Karpas-422 (cell line): ENCODE measurements around the gene TASP1. TPM values are rescaled to one million over a fixed set of nuclear protein-coding genes. Genes with fewer than 3 reads are reported as not detected.
"Not testable (repeated sequence)": the region's sequence is repeated elsewhere in the genome, so short reads cannot be mapped to it uniquely, and the experiment has no call there.

Experiments used
- DNase-seq: peaks from one replicate; pipeline ENCODE4 v3.0.0-alpha.2; 2015
- H2AFZ ChIP-seq: fragments of 200-600 bp; sonication (generic); 2 replicates; pipeline ENCODE4 v1.6.1; 2014; ENCODE audit warnings: antibody characterized with exemption, low read length, mixed read lengths
- H3K27ac ChIP-seq: fragments of 200-600 bp; sonication (generic); 2 replicates; pipeline ENCODE4 v1.5.1; 2014; ENCODE audit warnings: mild to moderate bottlenecking, low read length, moderate library complexity
- H3K27me3 ChIP-seq: fragments of 200-600 bp; sonication (generic); 2 replicates; pipeline ENCODE4 v1.6.1; 2014; ENCODE audit warnings: low read length, mixed read lengths
- H3K36me3 ChIP-seq: fragments of 200-600 bp; sonication (generic); 2 replicates; pipeline ENCODE4 v1.6.1; 2014; ENCODE audit warnings: low read length, mixed read lengths; ENCODE audit not compliant: insufficient read depth
- H3K4me1 ChIP-seq: fragments of 200-600 bp; sonication (generic); 2 replicates; pipeline ENCODE4 v1.6.1; 2014; ENCODE audit warnings: mild to moderate bottlenecking, low read length, mixed read lengths
- H3K4me2 ChIP-seq: fragments of 200-600 bp; sonication (generic); 2 replicates; pipeline ENCODE4 v1.6.1; 2014; ENCODE audit warnings: low read length, low read depth, mild to moderate bottlenecking; ENCODE audit not compliant: poor library complexity, severe bottlenecking
- H3K4me3 ChIP-seq: fragments of 200-600 bp; sonication (generic); 2 replicates; pipeline ENCODE4 v1.5.1; 2014; ENCODE audit warnings: mild to moderate bottlenecking, antibody characterized with exemption, low read length, mixed read lengths
- H3K79me2 ChIP-seq: fragments of 200-600 bp; sonication (generic); 2 replicates; pipeline ENCODE4 v1.6.1; 2014; ENCODE audit warnings: mild to moderate bottlenecking, low read length, mixed read lengths
- H3K9ac ChIP-seq: fragments of 200-600 bp; sonication (generic); 2 replicates; pipeline ENCODE4 v1.6.0; 2014; ENCODE audit warnings: low read length
- H3K9me2 ChIP-seq: fragments of 200-600 bp; sonication (generic), shearing (Covaris generic); replicated peaks from 2 replicates; pipeline ENCODE4 v1.6.0; 2014; ENCODE audit warnings: mild to moderate bottlenecking, low read length, moderate library complexity; ENCODE audit not compliant: insufficient read depth
- H3K9me3 ChIP-seq: fragments of 300-700, 200-600 bp; sonication (generic); 2 replicates; pipeline ENCODE4 v1.6.1; 2014; ENCODE audit warnings: low read length, mixed read lengths
- H4K20me1 ChIP-seq: fragments of 200-600 bp; sonication (generic); 2 replicates; pipeline ENCODE4 v1.6.1; 2014; ENCODE audit warnings: mild to moderate bottlenecking, antibody characterized with exemption, low read length, low read depth; ENCODE audit not compliant: insufficient read depth
- total RNA-seq: library from RNA; depleted of rRNA; stranded (reverse); fragments of >200 nt; shearing (Covaris generic); gene quantifications from 2 replicates; pipeline ENCODE4 v1.2.3, GENCODE V29; 2014; ENCODE audit warnings: low replicate concordance

Gene TASP1
- total RNA-seq, 1 experiment from 2014 or later, result 13.6 TPM

DNA sequence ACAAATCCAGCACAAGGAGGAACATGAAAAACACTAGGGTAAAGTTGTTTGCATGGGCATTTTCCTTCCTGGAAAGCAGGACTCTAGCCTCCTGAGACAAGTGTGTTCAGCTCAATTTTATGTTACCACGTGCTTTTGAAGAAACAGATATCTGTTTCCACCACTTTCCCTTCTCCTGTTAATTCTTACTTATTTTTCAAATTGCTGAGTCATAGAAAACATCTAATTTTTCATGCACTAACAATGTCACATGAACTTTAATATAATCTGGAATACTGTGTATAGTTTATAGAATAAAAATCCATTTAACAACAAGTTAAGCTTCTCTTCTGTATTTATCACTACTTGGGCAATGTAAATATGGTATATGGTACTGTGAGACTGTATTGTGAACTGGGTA is 243.5 kb downstream of the TASP1 start:
- H4K20me1 ChIP-seq, result no peaks in the 10 kb centered on the region

DNA sequence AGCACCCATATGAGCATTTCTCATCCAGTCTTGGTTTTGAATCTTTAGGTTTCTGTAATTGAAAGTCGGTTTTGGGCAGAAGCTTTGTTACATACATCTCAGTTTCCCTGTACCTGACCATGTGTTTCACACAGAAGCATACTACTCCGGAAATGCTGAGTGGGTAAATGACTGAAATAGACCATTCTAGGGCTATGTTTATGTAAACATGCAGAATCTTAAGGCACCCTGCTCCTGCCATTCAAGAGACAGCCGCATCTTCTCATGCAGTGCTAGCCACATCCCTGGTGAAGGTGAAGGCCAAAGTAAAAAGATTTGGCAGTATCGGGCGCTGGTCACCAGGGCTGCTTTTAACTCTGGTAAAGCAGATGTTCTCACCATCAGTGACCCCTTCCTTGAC is 246.3 kb downstream of the TASP1 start:
- no peaks in the 10 kb centered on the region for H4K20me1 ChIP-seq
- no peak for DNase-seq
- H3K4me3 ChIP-seq, result no peak overlapping the region
- no peak overlapping the region for H3K4me2 ChIP-seq
- no peaks in the 10 kb centered on the region for H3K27me3 ChIP-seq
- H3K36me3 ChIP-seq, result no peaks in the 10 kb centered on the region
- H3K9me3 ChIP-seq, result no peaks in the 10 kb centered on the region
- no peaks in the 10 kb centered on the region; the same call in 1 of the 2 replicates for H3K9me2 ChIP-seq
- no peak overlapping the region for H3K9ac ChIP-seq
- no peak overlapping the region for H3K27ac ChIP-seq
- peaks cover 3% of the 10 kb centered on the region for H3K4me1 ChIP-seq
- H3K79me2 ChIP-seq, result no peaks in the 10 kb centered on the region
- H2AFZ ChIP-seq, result no peak overlapping the region

More for the DNA sequence above, 243.5 kb downstream of the TASP1 start:
- Histone ChIP-seq H3K9me3 (no peaks in the 10 kb centered on the region), H3K9me2 (no peaks in the 10 kb centered on the region; the same call in 1 of the 2 replicates), H3K9ac (no peak overlapping the region), H3K79me2 (no peaks in the 10 kb centered on the region), H3K4me3 (no peak overlapping the region), H3K4me1 (peaks cover 7% of the 10 kb centered on the region), H3K27ac (no peak overlapping the region), H3K27me3 (no peaks in the 10 kb centered on the region), H2AFZ (no peak overlapping the region), H3K36me3 (no peaks in the 10 kb centered on the region), H3K4me2 (no peak overlapping the region)
- peak; percentile 20 for DNase-seq

DNA sequence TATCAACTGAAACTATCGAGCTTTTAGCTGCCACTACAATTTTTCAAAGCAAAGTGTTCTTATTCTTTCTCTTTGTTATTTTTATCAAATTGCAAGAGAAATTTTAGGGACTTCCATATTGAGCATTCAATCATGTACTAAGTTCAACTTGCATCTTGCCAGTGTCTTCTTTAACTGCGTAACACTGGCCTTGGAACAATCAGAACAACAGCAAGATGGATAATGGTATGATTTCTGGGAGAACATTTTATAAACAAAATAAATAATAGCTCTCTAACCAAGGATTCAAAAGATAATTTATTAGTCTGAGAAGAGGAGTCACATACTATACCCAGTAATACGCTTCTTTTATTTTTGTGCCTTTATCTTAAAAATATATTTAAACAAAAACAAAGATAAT is 249.6 kb downstream of the TASP1 start:
- Histone ChIP-seq H3K36me3 (no peaks in the 10 kb centered on the region), H4K20me1 (no peaks in the 10 kb centered on the region), H3K9me2 (no peaks in the 10 kb centered on the region; the same call in 1 of the 2 replicates), H3K79me2 (no peaks in the 10 kb centered on the region), H3K4me2 (no peak overlapping the region), H3K27me3 (no peaks in the 10 kb centered on the region), H3K4me1 (no peaks in the 10 kb centered on the region), H3K27ac (no peak overlapping the region), H3K9me3 (no peaks in the 10 kb centered on the region), H3K4me3 (no peak overlapping the region), H3K9ac (no peak overlapping the region), H2AFZ (no peak overlapping the region)
- DNase-seq, result no peak

DNA sequence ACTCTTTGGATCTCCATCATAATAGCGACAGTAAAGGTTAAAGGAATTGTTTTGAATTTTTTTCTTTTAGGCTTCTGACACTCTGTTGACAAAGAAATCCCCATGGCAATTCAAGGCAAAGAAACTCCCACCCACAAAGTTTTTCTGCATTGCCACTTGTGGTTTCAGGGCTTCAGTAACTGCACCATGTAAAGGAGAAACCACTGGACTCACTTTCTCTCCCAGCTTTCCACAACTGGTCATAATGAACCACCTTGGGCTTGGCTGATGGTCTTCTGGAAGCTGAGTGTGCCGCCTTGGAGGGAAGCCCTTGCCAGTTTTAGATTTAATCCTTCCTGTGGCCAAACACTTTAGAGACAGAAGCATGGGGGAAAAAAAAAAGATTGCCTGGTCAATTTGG is 254.6 kb downstream of the TASP1 start:
- Histone ChIP-seq H3K9me2 (no peaks in the 10 kb centered on the region), H3K79me2 (no peaks in the 10 kb centered on the region), H3K4me1 (no peaks in the 10 kb centered on the region), H3K9me3 (no peaks in the 10 kb centered on the region), H3K4me2 (no peak overlapping the region), H3K4me3 (no peak overlapping the region), H3K36me3 (no peaks in the 10 kb centered on the region), H3K9ac (no peak overlapping the region), H3K27me3 (no peaks in the 10 kb centered on the region), H3K27ac (no peak overlapping the region), H2AFZ (no peak overlapping the region), H4K20me1 (no peaks in the 10 kb centered on the region)
- no peak for DNase-seq

DNA sequence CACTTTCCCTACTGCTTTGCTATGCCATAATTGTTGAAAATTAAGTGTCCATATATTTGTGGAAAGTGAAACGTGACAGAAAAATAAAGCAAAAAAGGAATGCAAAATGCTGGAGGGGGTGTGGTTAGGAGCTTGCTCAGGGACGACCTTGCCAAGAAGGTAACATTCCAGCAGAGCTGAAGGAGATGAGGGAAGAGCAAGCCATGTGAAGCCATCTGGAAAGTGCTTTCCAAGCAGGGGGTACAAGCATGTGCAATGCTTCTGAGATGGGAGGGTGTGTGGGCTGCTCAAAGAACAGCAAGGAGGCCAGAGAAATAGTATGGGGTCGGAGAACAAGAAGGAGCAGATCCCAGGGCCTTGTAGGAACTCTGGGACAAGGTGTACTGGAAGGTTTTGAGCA is 255.9 kb downstream of the TASP1 start:
- Histone ChIP-seq H3K4me2 (no peak overlapping the region), H2AFZ (no peak overlapping the region), H3K79me2 (no peaks in the 10 kb centered on the region), H3K9me3 (no peaks in the 10 kb centered on the region), H3K9ac (no peak overlapping the region), H3K4me3 (no peak overlapping the region), H3K27ac (no peak overlapping the region), H3K27me3 (no peaks in the 10 kb centered on the region), H3K4me1 (no peaks in the 10 kb centered on the region), H3K9me2 (no peaks in the 10 kb centered on the region), H4K20me1 (no peaks in the 10 kb centered on the region), H3K36me3 (no peaks in the 10 kb centered on the region)
- DNase-seq, result no peak

DNA sequence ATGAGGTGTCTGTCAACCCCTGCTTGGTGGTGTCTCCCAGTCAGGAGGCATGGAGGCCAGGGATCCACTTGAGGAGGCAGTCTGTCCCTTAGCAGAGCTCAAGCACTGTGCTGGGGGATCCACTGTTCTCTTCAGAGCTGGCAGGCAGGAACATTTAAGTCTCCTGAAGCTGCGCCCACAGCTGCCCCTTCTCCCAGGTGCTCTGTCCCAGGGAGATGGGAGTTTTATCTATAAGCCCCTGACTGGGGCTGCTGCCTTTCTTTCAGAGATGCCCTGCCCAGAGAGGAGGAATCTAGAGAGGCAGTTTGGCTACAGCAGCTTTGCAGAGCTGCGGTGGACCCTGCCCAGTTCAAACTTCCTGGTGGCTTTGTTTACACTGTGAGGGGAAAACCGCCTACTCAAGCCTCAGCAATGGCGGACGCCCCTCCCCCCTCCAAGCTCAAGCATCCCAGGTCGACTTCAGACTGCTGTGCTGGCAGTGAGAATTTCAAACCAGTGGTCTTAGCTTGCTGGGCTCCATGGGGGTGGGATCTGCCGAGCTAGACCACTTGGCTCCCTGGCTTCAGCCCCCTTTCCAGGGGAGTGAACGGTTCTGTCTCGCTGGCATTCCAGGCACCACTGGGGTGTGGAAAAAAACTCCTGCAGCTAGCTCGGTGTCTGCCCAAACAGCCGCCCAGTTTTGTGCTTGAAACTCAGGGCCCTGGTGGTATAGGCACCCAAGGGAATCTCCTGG is 258.1 kb downstream of the TASP1 start:
- not testable (repeated sequence) for DNase-seq, H3K9me3 ChIP-seq, H3K36me3 ChIP-seq, H2AFZ ChIP-seq, H3K9me2 ChIP-seq, H3K4me1 ChIP-seq, H3K9ac ChIP-seq, H4K20me1 ChIP-seq, H3K4me3 ChIP-seq, H3K79me2 ChIP-seq, H3K4me2 ChIP-seq, H3K27ac ChIP-seq, H3K27me3 ChIP-seq

DNA sequence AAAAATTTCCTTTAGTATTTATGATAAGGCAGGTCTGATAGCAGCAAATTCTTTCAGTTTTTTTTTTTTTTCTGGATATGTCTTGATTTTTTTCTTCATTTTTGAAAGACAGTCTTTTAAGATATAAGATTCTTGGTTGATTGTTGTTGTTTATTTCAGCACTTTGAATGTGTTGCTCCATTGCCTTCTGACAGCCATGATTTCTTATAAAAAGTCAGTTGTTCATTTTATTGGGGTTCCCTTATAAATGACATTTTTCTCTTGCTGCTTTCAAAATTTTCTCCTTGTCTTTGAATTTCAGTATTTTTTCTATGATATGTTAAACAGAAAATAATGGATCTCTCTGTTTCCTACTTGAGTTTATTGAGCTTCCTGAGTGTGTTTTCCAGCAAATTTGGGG is 265.3 kb downstream of the TASP1 start:
- H3K9me2 ChIP-seq, result no peaks in the 10 kb centered on the region
- H3K27ac ChIP-seq, result no peak overlapping the region
- no peaks in the 10 kb centered on the region for H3K79me2 ChIP-seq
- no peaks in the 10 kb centered on the region for H3K27me3 ChIP-seq
- no peak for DNase-seq
- H3K36me3 ChIP-seq, result no peaks in the 10 kb centered on the region
- H3K4me2 ChIP-seq, result no peak overlapping the region
- no peaks in the 10 kb centered on the region for H3K9me3 ChIP-seq
- no peaks in the 10 kb centered on the region for H4K20me1 ChIP-seq
- no peaks in the 10 kb centered on the region for H3K4me1 ChIP-seq
- no peak overlapping the region for H2AFZ ChIP-seq
- no peak overlapping the region for H3K9ac ChIP-seq
- H3K4me3 ChIP-seq, result no peak overlapping the region

DNA sequence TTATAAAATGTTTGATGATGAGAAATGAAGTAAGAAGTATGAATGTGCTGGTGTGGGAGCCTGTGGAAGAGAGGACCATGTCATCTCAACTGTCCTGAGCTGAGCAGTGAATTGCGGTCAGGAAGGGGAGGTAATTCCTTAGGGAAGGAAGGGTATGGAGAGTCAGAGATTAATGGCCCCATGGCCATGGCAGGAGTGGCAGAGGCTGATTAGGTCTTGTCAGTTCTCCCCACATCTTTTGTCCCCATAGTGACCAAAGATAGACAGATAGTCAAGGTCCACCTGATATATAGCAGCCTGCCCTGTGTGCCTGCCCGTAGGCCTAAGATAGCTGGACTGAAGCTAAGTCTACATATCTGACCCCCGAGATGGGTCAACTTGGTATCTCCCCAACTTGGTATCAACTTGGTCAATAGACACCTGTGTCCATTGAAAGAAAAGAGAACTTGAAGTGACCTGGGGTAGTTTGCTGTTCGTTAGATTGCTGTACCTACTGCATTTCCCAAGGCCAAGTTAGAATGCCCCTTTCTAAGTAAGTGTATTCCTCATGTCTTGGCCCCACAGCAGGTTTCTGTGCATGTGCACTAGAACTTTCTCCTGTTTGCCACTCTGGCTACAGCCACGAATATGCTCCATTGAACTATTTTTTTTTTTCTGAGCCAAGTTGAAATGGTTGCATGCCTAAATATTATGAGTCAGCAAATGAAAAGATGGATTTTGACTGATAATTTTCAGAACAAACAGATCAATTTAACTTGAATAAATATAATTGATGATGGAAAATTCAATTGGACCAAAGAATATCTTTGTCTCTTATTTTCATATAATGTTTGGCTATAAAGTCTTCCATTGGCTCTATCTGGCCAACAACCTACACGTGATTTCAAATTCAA is 274.2 kb downstream of the TASP1 start:
- no peaks in the 10 kb centered on the region for H3K9me3 ChIP-seq
- H3K9me2 ChIP-seq, result no peaks in the 10 kb centered on the region
- no peak overlapping the region for H3K27ac ChIP-seq
- H2AFZ ChIP-seq, result no peak overlapping the region
- H3K9ac ChIP-seq, result no peak overlapping the region
- no peaks in the 10 kb centered on the region for H3K27me3 ChIP-seq
- no peak overlapping the region for H3K4me2 ChIP-seq
- H4K20me1 ChIP-seq, result no peaks in the 10 kb centered on the region
- H3K79me2 ChIP-seq, result no peaks in the 10 kb centered on the region
- no peaks in the 10 kb centered on the region for H3K36me3 ChIP-seq
- H3K4me3 ChIP-seq, result no peak overlapping the region
- H3K4me1 ChIP-seq, result no peaks in the 10 kb centered on the region
- no peak for DNase-seq
